G401.6 (cell line): ENCODE measurements around the gene TCP11.

ENCODE experiments used
- FAIRE-seq: peaks from 2 replicates; lab custom pipeline; 2012; peaks lifted over from hg19 to GRCh38; lab: Jason Lieb, UNC

Gene TCP11

DNA sequence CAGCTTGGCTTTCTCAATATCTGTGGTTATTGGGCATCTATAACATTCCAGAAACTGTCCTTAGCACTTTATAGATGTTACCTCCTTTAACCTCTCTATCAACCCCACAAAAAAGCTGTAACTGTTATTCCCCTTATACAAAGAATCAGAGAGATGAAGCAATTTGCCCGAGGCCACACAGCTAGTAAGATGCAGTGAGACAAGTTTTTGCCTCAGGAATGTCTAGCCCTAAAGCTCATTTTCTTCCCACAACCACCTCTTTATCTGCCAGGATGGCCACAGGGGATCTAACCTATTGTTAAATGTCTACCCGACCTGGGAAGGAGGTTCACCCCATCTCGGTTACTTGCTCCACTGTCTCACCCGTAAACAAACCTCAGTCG lies 31.9 kb upstream of the TCP11 start:
- FAIRE-seq = no peak

DNA sequence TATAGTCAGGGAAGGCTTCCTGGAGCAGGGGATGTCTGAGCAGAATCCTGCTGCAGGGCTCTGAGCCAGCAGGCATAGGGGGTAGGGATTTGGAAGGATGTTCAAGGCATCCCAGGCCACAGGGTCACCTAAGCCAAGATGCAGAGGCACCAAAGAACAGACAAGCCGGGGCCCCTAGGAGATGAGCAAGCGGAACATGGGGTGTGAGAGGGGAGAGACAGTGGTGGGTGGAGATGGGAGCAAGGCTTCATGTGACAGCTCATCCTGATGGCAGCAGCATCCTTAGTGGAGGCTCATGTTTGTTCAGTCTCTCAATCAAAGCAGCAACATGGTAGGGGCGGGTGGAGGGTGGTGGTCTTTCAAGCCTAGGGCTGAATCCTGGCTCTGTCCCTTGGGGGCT lies 29.8 kb upstream of the TCP11 start:
- no peak for FAIRE-seq

DNA sequence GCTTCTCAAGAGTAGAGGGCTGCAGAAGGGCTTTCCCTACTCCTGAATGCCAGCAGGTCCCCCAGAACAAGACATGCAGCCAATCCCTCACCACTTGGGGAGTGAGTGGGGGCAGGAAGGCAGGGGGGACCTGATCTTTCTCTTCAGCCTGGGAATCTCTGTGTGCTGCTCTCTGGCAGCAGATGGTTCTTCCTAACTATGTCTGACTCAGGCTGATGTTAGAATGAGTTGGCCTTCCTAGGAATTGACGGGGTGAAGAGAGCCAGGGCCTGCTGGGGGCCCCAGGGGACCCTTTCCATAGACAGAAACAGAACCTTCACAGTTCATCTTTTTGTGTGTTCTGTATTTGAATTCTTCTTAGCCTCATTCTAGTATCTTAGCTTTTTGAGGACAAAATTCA lies 29.0 kb upstream of the TCP11 start:
- FAIRE-seq = no peak

DNA sequence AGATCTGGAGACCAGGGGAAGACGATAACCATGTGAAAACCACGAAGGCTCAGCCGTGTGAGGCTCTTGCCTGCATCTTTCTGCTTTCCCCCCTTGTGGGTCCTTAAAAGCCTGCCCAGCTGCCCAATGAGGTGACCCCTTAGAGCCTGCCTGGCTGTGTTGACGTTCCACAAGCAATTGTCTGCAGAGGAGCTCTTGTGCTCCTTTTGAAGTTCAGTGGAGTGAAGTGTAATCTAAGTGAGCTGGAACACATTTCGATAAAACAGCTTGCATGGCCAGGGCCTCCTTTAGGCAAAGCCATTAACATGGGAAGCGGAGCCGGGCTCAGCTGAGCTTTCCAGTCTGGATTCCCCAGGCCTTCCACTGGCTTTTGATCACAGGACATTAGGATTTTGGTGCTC lies 27.3 kb upstream of the TCP11 start:
- no peak for FAIRE-seq

DNA sequence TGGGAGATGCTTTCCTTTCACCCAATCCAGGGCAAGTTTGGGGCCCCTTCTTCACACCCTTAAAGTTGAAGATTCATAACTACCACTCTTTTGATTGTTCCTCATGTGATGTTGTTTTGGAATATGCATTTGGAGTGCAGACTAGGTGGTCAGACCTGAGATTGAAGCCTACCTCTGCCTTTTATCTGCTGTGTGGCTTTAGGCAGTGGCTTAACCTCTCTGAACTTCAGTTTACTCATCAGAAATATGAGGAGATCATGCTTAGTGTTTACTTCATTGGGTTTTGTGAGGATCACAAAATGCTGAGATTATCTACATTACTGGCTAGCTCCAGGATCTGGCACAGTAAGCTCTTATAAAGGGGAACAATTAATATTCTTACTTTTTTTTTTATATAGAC lies 26.4 kb upstream of the TCP11 start:
- no peak for FAIRE-seq

DNA sequence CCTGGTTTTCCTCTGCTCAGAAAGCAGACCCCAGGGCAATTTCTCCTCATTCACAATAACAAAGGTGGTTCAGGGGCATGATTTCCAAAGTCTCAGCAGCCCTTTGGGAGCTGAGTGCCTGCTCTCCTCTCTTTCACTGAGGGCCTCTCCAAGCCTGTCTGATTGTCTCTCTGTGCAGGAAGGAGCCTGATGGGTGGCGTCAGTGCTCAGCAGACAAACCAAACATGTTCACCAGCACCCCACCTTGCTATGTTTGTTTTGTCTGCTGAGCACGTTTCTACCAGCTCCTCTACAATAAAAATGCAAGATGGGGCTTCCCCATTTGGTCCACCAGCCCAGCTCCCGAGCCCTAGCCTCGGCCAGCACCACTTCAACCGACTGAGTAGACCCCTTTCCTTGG lies 25.4 kb upstream of the TCP11 start:
- no peak for FAIRE-seq

DNA sequence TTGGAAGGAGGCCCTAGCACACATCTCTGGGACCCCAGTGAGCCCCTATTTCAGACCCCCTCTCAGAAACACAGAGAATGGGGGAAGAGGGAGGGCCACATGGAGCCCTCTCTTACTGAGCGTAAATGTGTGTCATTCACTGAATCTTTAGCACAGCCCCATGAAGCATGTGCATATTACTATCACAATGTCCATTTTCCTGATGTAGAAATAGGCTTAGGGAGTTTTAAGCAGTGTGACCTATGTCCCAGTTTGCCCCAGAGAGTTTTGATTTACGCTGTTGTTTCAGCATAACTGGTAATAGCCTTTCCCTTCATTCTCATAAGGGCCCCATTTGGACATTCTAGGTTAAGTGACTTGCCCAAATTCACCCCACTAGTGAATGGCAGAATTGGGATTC lies 25.0 kb upstream of the TCP11 start:
- no peak for FAIRE-seq

DNA sequence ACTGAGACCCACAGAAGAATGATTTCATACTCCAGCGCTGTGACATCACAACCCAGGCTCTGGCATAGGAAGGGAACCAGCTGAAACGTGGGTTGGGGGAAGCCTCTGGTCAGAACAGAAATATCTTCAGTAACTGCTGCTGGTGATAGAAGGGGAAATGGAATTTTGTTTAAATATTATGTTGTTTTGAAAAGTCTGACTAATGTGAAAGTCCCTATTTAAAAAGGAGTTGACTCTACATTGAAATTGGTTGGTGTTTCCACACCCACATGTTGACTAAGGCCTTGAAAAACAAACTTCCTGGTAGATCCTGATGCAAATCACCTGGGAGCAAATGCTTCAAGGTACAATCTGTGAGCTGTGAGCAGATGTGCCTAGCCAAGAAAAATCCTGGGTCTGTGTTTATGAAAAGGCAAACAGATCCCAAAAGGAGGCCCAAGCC lies 24.5 kb upstream of the TCP11 start:
- no peak for FAIRE-seq

DNA sequence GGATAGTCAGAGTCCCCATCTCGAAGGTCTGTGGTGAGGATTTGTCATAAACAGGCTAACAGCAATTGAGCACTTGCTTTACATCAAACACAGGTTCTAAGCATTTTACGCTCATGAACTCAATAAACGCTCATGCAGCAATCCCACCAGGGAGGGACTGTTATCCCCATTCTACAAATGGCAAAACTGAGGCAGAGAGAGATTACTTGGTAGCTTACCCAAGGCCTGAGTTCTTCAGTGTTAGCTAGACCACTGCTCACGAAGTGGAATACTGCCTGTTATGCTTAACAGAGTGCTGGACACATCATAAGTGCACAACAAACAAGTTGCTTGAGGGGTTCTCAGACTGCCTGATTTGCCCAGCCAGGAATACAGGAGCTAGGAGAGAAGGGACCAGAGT lies 23.7 kb upstream of the TCP11 start:
- FAIRE-seq = no peak

DNA sequence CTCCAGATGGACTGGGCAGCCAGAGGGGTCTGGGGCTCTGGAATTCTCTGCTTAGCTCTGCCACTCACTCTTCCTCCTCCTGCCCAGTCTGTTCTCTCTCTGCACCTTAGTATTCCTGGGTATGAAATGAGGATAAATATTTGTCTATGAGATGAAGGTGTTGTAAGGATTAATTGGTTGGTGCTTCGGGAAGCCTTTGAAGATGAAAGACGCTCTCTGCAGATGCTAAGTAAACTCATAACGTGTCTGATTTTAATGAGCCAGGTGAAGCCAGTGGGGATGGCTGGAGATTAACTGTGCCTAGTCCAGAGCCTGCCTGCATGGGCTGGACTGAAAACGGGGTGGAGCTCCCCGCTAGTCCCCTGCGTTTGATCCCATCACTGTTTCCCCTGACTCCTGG lies 23.1 kb upstream of the TCP11 start:
- no peak for FAIRE-seq

DNA sequence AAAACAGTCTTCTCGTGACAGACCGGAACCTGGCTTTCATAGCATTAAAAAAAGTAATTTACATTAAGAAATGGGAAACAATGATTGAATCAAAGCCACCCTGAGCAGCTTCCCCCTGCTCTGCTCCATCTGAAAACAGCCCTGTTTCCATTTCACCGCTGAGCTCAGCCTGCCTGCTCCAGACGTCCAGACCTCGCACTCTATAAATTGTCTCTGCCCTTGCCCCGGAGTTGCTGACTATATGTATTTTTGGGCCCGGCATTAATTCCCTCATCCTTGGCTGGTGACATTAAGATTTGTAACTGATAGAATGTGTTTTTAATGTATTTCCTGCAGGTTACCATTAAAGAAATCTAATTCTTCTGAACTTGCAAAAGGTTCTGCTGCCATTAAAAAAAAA lies 22.7 kb upstream of the TCP11 start:
- no peak for FAIRE-seq

DNA sequence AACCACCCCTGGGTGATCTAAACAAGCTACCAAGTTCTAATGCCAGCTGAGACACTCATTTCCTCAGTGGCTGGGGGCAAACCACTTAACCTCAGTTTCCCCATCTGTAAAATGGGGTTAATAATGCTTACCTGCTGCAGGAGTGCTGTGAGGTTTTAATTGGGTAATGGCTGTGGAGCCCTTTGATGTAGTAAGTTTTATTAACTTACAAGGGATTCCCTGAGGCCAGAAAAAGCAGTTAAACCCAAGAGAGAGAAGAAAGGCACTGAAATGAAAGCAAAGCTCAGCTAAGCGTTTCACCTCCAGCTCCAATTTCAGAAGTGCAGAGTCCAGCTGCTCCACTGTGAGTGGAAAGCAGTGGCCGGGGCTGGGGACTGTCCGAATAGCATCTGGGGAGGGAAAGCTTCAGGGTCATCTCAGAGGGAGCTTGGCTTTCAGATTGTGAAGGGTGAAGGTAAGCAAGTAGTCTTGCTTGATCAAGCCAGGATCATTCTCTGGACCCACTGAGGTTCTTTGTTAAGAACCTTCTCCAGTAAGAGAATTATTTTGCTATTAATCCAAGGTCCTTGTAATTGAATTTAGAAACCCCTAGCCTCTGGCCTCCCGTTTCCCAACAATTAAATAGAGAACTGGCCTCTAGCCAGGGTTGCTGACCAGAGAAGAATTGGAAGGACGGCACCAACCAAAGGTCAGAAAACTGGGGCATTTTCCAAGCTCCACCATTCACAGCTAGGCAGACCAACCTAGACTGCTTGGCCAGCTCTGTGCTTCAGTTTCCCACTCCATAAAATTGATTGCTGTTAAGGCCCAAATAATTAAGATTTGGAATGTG lies 20.9 kb upstream of the TCP11 start:
- FAIRE-seq = no peak

DNA sequence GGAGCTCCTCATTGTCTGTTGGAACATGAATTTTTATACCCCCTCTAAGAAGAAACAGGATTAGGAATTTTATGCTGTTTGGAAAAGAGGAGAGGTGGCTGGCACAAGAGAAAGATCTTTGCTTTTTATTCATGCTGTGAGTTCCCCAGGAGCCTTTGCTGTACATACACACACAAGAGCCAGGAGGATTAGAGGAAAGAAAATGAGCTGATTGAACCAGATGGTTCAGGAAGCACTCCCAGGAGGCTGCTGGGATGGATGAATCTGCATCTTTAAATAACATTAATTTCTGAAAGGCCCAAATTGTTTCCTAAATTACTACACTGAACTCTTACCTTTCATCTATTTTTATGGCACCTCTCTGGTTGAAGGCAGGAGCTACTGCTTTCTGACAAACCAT lies 20.1 kb upstream of the TCP11 start:
- no peak for FAIRE-seq

DNA sequence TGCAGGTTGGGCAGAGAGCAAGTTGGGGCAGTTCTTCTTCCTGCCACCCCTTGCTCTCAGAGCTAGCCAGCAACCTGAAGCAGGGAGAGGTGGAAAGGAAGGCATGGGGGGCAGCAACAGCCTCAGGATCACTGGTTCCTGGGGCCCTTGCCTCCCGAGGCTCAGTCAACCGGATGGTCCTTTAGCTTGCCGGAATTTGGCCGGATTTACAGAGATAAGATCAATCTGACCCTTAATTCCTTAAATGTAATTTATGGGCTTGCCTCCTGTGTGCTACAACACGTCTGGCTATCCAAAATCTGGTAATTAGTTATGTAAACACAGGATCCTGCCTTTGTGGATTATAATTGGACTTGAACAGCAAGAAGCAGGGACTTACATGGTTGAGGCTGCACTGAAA lies 19.5 kb upstream of the TCP11 start:
- FAIRE-seq = no peak

DNA sequence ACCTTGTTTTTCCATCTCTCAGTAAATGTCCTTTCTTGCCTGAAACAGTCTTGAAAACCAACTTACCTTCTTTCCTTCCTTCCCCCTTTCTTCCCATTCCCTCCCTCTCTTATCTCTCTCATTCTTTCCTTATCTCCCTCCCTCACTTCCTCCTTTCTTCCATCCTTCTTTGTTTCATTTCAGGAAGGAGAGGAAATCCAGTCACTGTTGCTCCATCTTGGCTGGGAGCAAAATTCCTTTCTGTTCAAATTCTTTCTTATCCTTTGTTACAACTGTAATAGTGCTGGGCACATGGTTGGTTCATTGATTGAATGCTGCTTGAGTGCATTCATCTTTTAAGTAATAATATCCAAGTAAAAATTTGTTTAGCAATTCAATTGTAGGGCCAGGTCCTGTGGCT lies 17.4 kb upstream of the TCP11 start:
- no peak for FAIRE-seq

DNA sequence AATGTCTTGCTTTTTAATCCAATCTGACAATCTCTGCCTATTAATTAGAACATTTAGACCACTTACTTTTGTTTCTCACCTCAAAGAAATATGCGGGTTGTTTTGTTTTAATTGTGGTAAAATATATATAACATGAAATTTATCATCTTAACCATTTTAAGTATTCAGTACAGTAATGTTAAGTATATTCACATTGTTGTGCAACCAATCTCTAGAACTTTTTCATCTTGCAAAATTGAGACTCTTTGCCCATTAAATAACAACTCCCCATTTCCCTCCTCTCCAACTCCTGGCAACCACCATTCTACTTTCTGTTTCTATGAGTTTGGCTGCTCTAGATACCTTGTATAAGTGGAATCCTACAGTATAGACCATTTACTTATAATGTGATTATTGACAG lies 13.8 kb upstream of the TCP11 start:
- FAIRE-seq = no peak

DNA sequence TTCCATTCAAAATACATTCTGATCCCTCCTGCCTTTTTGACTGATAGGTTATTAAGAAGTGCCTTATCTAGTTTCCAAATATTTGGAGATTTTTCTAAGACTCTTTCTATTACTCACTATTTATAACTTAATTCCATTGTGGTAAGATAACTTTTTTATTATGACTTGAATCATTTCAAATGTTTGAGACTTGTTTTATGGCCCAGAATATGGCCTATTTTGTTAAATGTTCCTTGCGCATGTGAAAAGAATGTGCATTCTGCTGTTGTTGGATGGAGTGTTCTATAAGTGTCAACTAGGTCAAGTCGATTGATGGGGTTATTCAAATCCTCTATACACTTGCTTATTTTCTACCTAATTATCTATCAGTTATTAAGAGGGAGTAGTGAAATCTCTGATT lies 13.1 kb upstream of the TCP11 start:
- no peak for FAIRE-seq

DNA sequence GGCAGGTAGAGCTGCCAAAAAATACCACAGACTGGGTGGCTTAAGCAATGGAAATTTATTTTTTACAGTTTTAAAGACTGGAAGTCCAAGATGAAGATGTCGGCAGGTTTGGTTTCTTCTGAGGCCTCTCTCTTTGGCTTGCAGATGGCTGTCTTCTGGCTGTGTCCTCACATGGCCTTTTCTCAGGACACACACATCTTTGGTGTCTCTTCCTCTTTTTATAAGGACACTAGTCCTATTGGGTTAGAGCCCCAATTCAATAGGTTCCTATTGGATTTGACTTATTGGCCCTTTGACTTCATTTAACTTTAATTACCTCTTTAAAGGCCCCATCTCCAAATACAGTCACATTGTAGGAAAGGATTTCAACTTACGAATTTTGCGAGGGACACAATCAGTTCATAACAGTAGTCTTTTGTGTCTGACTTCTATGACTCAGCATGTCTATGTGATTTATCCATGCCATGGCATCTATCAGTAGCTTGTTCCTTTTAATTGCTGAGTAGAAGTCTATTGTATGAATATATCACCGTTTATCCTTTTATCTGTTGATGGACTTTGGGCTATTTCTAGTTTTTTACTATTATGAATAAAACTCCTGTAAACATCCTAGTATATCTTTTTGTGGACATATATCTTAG lies 11.0 kb upstream of the TCP11 start:
- FAIRE-seq = no peak

DNA sequence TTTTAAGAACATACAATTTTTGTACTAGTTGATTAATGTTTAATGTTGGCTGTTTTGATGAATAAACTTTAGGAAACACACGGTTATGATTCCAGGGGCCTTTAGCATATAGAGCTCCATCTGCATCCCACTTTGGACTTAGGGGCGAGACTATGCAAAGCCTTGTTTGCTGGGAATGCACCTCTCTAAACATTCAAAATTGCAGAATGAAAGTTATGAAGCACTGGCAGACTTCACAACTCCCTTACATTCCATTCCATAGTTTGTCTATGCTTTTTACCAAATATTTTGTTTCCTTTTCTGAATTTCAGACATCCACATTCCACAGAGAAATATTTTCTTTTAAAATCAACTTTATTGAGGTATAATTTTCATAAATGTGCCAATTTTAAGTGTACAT lies 10.3 kb upstream of the TCP11 start:
- no peak for FAIRE-seq

DNA sequence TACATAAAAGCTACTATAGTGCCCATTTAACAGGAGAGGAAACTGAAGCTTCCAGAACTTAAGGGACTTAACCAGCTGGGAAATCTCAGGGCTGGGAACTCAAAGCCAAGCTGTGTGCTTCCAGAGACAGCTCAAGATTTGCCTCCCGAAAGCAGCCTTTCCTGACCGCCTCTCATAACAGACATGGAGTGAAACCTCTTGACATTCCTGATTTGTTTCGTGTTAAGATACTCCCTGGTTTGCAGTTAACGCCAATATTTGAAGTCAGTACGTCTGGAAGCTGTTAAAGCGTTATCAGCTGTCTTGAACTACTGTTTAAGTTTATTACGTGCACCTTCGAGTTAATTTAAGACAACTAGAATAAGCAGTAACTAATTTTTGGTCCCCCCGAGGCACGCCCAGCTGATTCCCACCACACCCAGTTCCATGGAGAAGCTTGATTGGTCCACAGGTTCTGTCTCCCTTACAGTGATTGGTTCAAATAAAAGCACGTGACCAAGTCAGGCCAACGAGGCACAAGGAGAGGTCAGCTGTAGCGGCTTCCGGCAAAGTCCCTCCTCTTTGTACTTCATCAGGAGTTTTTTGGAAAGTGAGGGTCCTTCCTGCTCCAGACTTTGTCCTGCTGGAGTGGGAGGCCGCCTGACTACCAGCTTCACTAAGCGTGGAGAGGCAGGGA lies 8.9 kb upstream of the TCP11 start:
- FAIRE-seq = no peak

DNA sequence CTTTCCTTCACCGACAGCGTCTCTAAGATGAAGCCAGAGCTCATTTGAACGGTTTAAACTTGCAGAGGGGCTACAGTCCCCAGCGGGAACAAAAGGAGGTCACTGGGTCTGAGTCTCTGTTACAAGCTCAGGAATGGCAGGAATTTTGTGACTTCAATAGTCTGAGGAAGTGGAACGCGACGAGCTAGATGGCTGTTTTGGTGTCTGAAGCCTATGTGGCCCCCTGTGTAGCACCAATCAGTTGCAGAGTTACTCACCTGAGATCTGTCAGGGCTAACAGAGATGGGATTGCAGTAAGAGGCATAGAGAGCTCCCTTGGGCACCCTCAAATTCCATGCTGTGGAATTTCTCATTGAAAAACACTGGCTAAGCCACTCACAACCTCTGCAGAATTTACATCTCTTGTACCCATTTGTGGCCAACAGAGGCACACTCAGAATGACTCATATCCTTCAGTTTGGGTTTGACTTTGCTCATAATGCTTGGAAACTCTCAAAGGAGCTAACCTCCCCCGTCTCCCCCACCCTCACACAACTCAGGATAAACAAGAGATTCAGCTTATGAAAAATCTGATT lies 7.1 kb upstream of the TCP11 start:
- FAIRE-seq = no peak

DNA sequence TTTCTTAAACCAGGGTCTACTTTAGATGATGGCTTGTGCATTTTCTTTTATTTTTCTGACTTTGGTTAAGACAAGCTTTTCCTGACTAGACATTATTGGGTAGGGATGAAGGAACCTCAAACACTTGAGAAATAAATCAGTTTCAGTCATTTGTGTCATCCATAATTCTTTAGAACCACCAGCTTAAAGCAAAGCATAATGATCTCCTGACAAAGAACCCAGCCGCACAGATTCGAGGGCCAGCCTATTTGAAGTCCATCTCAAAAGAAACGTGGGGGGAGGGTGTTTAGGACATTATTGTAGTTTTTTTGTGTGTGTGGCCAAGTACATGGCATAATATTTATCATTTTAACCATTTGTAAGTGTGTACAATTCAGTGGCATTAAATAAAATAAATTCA lies 6.3 kb upstream of the TCP11 start:
- no peak for FAIRE-seq

DNA sequence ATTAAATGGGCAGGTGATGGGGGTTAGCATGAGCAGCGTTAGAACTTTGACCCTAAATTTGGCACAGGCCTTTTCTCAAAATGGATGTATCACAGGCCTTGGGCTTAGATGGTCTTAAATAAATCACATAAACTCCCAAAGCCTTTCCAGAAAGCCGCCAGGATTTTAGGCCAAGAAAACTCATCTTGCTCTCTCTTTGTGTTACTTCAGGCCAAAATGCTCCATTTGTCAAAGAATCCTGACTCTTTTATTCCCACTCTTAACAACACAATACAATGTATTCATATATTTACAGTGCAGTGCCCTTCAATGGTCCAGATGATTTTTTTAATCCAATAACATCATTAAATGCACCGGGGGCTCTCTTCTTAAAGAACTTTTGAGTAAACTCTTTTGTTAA lies 5.9 kb upstream of the TCP11 start:
- no peak for FAIRE-seq
